Skeletal muscle satellite cell (primary cell): ENCODE results near the gene THAP6.
"Not testable (repeated sequence)": the region's sequence is repeated elsewhere in the genome, so short reads cannot be mapped to it uniquely, and the experiment has no call there.

Source experiments
- H3K27me3 ChIP-seq: 2 replicates; pipeline ENCODE4 v1.7.0; 2013; ENCODE audit warnings: low read length; ENCODE audit not compliant: control insufficient read depth, insufficient read depth
- H3K36me3 ChIP-seq: 2 replicates; pipeline ENCODE4 v1.7.0; 2013; ENCODE audit warnings: mild to moderate bottlenecking, control low read depth, low read length; ENCODE audit not compliant: insufficient read depth
- H3K4me1 ChIP-seq: 2 replicates; pipeline ENCODE4 v1.7.0; 2013; ENCODE audit warnings: low read length; ENCODE audit not compliant: control insufficient read depth, insufficient read depth
- H3K4me2 ChIP-seq: 2 replicates; pipeline ENCODE4 v1.7.0; 2013; ENCODE audit warnings: mild to moderate bottlenecking, low read length
- H3K4me3 ChIP-seq: 2 replicates; pipeline ENCODE4 v1.7.0; 2013; ENCODE audit warnings: low read length
- H3K9ac ChIP-seq: 2 replicates; pipeline ENCODE4 v1.7.0; 2013; ENCODE audit warnings: mild to moderate bottlenecking, low read depth, low read length, moderate library complexity
- H3K9me3 ChIP-seq: replicated peaks from 2 replicates; pipeline ENCODE4 v1.7.0; 2013; ENCODE audit warnings: mild to moderate bottlenecking, control low read depth, low read length

Gene THAP6

GRCh38 chr4:75525910-75526309, 11.6 kb downstream of the THAP6 start:
- no peaks in the 10 kb centered on the region for H3K4me1 ChIP-seq
- no peaks in the 10 kb centered on the region for H3K27me3 ChIP-seq
- H3K4me2 ChIP-seq, result no peak overlapping the region
- H3K36me3 ChIP-seq, result peaks cover 37% of the 10 kb centered on the region
- H3K9ac ChIP-seq, result no peak overlapping the region
- H3K4me3 ChIP-seq, result no peak overlapping the region
- no peaks in the 10 kb centered on the region for H3K9me3 ChIP-seq

DNA sequence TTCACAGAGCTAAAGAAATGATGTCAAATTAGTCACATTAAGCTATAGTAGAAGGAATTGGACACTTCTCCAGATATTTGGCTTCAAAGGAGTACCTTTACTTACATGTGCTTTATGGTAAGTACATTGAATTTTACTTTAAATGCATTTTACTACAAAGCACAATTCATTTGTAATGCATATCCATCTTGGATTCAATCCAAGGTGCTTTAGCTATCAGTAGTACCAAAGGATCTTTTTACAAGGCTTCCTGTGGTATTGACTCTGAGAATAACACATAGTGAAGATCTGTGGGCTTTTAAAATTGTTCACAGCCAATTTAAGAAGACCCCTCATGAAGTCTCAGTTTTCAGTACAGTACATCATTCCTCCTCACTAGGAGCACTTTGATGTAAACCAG, 13.2 kb downstream of the THAP6 start:
- Histone ChIP-seq H3K4me3 (no peak overlapping the region), H3K4me2 (no peak overlapping the region), H3K27me3 (no peaks in the 10 kb centered on the region), H3K36me3 (peaks cover 41% of the 10 kb centered on the region), H3K9me3 (no peaks in the 10 kb centered on the region), H3K4me1 (no peaks in the 10 kb centered on the region), H3K9ac (no peak overlapping the region)

- Histone ChIP-seq H3K36me3 (peaks cover 29% of the 10 kb centered on the region), H3K4me1 (no peaks in the 10 kb centered on the region), H3K27me3 (no peaks in the 10 kb centered on the region), H3K4me3 (no peak overlapping the region), H3K9me3 (no peaks in the 10 kb centered on the region), H3K4me2 (no peak overlapping the region), H3K9ac (no peak overlapping the region)
These were observed 16.5 kb downstream of the THAP6 start for GRCh38 chr4:75530556-75531322.

- H3K9me3 ChIP-seq, H3K4me3 ChIP-seq, H3K27me3 ChIP-seq, H3K4me1 ChIP-seq, H3K4me2 ChIP-seq, H3K9ac ChIP-seq: not testable (repeated sequence)
- H3K36me3 ChIP-seq, result peaks cover 23% of the 10 kb centered on the region
These were observed 17.4 kb downstream of the THAP6 start for GRCh38 chr4:75531536-75532143.

DNA sequence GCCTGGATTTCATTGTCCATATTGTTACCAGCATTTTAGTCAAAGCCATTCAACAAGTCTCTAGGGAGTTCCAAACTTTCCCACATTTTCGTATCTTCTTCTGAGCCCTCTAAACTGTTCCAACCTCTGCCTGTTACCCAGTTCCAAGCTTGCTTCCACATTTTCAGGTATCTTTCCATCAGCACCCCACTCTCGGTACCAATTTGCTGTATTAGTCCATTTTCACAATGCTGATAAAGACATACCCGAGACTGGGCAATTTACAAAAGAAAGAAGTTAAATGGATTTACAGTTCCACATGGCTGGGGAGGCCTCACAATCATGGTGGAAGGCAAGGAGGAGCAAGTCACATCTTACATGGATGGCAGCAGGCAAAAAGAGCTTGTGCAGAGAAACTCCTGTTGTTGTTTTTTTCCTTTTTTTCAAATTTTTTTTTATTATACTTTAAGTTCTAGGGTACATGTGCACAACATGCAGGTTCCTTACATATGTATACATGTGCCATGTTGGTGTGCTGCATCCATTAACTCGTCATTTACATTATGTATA, 19.1 kb downstream of the THAP6 start:
- H3K36me3 ChIP-seq, H3K27me3 ChIP-seq, H3K4me2 ChIP-seq, H3K4me1 ChIP-seq, H3K9ac ChIP-seq, H3K4me3 ChIP-seq, H3K9me3 ChIP-seq: not testable (repeated sequence)

GRCh38 chr4:75533926-75534325, 19.7 kb downstream of the THAP6 start:
- not testable (repeated sequence) for H3K4me2 ChIP-seq, H3K9ac ChIP-seq, H3K27me3 ChIP-seq, H3K36me3 ChIP-seq, H3K9me3 ChIP-seq, H3K4me3 ChIP-seq, H3K4me1 ChIP-seq

GRCh38 chr4:75537308-75537707, 23.0 kb downstream of the THAP6 start:
- not testable (repeated sequence) for H3K4me2 ChIP-seq, H3K27me3 ChIP-seq, H3K9ac ChIP-seq, H3K36me3 ChIP-seq, H3K4me1 ChIP-seq, H3K4me3 ChIP-seq, H3K9me3 ChIP-seq

DNA sequence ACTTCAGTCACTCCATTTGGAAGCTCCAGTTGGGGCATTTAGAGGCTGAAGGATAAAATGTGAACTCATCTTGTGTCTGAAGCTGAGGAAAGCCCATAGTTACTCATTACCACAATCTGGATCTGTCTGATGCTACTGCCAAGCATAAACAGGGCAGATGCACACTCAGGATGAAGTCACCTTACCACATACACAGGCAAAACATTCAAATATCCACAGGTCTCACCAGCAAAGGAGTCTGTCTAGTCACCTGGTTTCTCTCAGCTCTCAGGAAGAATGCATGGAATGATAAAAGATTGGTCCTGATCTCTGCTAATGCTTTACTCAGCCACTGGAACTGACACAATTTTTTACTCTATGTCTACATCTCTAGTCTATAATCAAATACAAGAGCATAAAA, 28.6 kb downstream of the THAP6 start:
- Histone ChIP-seq H3K4me2 (no peak overlapping the region), H3K36me3 (no peaks in the 10 kb centered on the region), H3K4me3 (no peak overlapping the region), H3K9ac (no peak overlapping the region), H3K4me1 (peaks cover 13% of the 10 kb centered on the region), H3K9me3 (no peaks in the 10 kb centered on the region), H3K27me3 (no peaks in the 10 kb centered on the region)

DNA sequence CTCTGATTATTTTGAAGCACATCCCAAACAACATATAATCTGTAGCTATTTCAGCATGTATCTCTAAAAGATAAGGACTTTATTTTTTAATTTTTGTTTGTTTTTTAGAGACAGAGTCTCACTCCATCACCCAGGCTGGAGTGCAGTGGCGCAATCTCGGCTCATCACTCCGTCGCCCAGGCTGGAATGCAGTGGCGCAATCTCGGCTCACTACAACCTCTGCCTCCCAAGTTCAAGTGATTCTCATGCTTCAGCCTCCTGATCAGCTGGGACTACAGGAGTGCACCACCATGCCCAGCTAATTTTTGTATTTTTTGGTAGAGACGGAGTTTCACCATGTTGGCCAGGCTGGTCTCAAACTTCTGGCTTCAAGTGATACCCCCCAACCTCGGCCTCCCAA, 29.9 kb downstream of the THAP6 start:
- H3K4me2 ChIP-seq, H3K9ac ChIP-seq, H3K9me3 ChIP-seq, H3K4me3 ChIP-seq, H3K36me3 ChIP-seq, H3K27me3 ChIP-seq: not testable (repeated sequence)
- H3K4me1 ChIP-seq, result peaks cover 17% of the 10 kb centered on the region

- H3K4me2 ChIP-seq, result no peak overlapping the region
- H3K4me3 ChIP-seq, result no peak overlapping the region
- no peaks in the 10 kb centered on the region for H3K27me3 ChIP-seq
- no peaks in the 10 kb centered on the region for H3K9me3 ChIP-seq
- H3K36me3 ChIP-seq, result no peaks in the 10 kb centered on the region
- no peak overlapping the region for H3K9ac ChIP-seq
- H3K4me1 ChIP-seq, result peaks cover 17% of the 10 kb centered on the region
These were observed 30.6 kb downstream of the THAP6 start for GRCh38 chr4:75544870-75545269.

DNA sequence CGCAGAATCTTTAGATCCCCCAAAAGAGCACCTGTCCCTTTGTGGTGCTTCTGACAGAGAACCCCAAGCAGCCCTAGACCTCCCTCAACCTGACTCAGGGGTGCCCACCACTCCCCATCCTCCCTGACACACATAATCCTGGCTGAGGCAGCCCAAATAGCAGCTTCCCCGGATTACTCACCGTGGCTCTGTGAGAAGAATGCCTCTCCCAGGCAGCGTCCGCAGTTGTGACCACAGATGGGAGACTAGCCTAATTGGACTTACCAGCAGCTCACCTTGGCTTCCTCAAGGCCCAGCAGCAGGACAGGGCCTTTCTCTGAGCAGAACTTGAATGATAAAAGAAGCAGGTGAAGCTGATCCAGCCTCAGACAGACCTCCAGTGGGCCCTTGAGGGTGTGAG, 31.3 kb downstream of the THAP6 start:
- peaks cover 17% of the 10 kb centered on the region for H3K4me1 ChIP-seq
- no peak overlapping the region for H3K4me2 ChIP-seq
- no peaks in the 10 kb centered on the region for H3K27me3 ChIP-seq
- H3K9ac ChIP-seq, result no peak overlapping the region
- H3K36me3 ChIP-seq, result no peaks in the 10 kb centered on the region
- no peaks in the 10 kb centered on the region for H3K9me3 ChIP-seq
- no peak overlapping the region for H3K4me3 ChIP-seq
